HG03095 (cell line): Measurements from ENCODE around the gene ADRM1.

Experiments used
- ATAC-seq: cut with Tn5 transposase; IDR thresholded peaks from one replicate; pipeline ENCODE4 v1.9.1; 2021; ENCODE audit warnings: moderate library complexity; ENCODE audit not compliant: unreplicated experiment

The ADRM1 gene

GRCh38 chr20:62353289-62354030 is 50.7 kb downstream of the ADRM1 start:
- no peak for ATAC-seq

- ATAC-seq, result no peak
Observed at GRCh38 chr20:62354031-62354808, 51.4 kb downstream of the ADRM1 start.

- ATAC-seq, result no peak
Observed at GRCh38 chr20:62354811-62355341, 52.1 kb downstream of the ADRM1 start.

GRCh38 chr20:62355516-62355877 is 52.7 kb downstream of the ADRM1 start:
- no peak for ATAC-seq

GRCh38 chr20:62355878-62356588 is 53.2 kb downstream of the ADRM1 start:
- ATAC-seq, result no peak

GRCh38 chr20:62356589-62357186 is 53.9 kb downstream of the ADRM1 start:
- ATAC-seq, result no peak

- ATAC-seq, result no peak
Observed at GRCh38 chr20:62357187-62357667, 54.4 kb downstream of the ADRM1 start.

GRCh38 chr20:62357681-62358080 is 54.9 kb downstream of the ADRM1 start:
- no peak for ATAC-seq
